ENCODE results near the gene CAMKK1.

GRCh38 chr17:3914312-3914670 is 21.4 kb upstream of the CAMKK1 start:
- TF ChIP-seq EZH2 (IDR thresholded peaks at IDR 0.05; ENCODE audit: low read length, unreplicated experiment) = no peak
- no peak for TF ChIP-seq CTCF (conservative IDR thresholded peaks at IDR 0.05; ENCODE audit: low read depth, low read length)

Measured in PC-3 (cell line).